Ureter (tissue), 1 donor: Measurements from ENCODE around the gene TMA7. TPM values are rescaled to one million over a fixed set of nuclear protein-coding genes. Genes with fewer than 3 reads are reported as not detected.

ENCODE experiments used
- DNase-seq: peaks from one replicate; pipeline ENCODE4 v3.0.0-alpha.2; 2020; ENCODE audit warnings: low spot score
- total RNA-seq: library from RNA; stranded (reverse); gene quantifications from one replicate; pipeline ENCODE4 v1.2.4, GENCODE V29; 2023
- donor health status: DM: yes; HTN: yes; CAD: no.

The TMA7 gene
- total RNA-seq, 1 donor from 2014 or later = 237 TPM

DNA sequence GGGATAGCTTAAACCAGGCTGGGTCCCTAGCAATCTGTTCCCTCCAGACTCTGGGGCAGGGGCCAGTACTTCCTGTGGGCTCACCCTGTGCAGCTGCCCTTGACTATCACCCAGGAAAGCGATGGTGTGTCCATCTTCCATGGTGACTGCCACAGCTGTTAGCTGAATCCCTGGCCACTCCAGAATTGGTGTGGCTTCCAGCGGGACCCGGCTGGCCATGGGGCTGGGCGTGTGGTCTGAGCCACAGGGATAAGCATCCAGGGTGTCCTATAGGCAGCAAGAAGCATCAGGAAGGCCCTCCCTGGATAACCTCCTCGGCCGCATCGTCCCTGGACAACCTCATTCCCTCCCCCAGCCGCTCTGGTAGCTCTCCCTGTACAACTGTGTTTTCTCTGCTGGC is 17.4 kb upstream of the TMA7 start:
- no peak for DNase-seq

DNA sequence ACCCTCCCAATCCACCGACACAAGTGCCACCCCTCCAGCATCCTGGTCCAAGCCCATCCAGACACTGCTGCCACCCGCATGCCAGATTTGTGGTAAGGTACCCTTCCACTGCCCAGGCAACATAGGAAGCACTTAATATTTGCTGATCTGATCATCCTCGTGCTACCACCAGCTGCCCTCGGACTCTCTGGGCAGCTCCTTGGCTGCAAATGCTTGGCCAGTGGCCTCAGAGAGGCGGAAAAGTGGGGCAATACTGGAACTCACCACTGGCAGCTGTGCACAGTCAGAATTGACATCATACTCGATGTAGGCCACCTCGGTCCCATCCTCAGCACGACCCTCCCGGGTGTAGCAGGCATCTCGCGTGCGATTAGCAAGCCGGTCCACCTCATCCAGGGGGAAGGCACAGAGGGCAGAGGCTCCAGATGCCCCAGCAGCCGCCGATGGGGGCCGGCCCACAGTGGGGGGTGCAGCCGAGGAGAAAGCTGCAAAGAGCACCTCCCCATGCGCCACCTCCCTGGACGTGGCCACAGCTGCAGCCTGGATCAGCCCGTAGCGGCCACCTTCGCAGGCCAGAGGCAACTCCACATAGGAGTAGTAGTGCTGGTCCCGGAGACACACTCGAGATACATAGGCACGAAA is 16.7 kb upstream of the TMA7 start:
- no peak for DNase-seq

DNA sequence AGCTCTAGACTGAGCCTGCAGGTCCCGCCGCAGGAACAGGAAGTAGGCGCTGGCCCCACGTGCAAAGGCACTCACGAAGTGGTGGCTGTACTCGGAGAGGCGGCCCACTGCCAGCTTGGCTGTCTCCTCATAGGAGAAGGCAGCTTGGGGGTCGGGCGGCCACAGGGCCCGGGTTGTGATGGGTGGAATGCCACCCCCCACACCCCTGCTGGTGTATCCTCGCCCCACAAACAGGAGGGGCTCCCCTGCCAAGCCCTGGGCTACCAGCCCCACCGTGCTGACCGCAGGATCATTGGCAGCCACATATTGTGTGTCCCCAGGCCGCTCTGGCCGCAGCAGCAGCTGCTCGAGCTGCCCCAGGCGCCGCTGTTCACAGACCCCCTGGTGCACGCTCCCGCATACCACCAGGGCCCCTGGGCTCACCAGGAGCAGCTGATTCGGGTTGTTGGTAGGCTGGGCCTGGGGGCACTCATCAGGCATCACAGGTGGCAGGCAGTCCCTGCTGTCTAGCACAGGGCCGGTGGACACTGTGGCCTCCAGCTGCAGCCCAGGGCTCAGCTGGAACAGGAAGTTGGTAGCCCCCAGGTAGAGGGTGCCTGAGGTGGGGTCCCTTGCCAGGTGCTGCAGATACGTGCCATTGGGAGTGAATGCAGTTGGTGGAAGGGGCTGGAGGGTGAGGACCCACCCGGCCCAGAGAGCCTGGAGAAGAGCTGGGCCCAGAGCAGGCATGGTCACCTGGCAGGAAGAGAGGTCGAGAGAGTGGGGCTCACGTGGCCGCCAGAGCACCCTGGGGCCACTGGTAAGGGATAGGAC is 16.0 kb upstream of the TMA7 start:
- no peak for DNase-seq

DNA sequence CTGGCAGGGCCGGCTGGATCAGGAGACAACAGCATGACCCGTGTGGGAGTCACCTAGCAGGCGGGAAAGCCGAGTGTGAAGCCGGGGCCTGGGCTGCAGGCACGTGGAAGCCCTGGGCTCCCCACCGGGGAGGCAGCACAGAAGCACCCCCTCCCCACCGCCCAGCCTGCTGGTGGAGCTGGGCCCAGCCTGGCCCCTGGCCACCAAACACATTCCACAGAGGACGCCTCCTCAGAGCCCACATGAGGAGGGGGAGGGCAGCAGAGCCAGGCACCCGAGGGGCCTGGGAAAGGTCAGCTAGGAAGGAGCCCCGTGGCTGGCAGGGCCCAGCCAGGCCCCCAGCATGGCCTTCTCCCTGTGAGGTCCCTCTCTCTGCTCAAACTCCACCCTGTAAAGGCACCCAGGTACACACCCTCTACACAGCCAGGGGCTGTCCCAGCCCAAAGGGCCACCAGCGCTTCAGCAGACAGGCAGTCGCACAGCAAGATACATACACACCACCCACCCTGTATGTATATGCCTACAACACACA is 14.7 kb upstream of the TMA7 start:
- DNase-seq = no peak

DNA sequence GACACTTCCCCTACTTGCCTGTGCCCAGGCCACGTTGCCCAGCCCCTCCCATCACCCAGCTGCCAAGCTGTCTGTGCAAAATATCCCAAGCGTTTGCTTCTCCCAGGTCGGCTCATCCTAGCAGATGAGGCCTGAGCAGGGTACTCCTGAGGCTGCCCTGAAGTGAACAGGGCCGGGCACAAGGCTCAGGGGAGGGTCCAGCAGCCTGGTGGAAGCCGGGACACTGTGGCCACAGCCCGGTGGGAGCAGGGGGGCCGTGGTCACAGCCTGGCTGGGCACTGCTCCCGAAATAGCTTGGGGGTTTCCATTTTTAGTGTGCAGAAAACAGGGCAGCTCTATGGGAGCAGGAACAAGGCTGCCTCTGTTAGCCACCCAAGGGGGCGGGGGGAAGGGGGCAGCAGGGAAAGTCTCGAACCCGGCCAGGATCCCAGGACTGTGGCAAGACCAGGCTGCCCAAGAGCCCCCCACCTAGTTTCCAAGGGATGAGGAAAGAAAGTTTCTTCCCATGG is 13.6 kb upstream of the TMA7 start:
- no peak for DNase-seq

DNA sequence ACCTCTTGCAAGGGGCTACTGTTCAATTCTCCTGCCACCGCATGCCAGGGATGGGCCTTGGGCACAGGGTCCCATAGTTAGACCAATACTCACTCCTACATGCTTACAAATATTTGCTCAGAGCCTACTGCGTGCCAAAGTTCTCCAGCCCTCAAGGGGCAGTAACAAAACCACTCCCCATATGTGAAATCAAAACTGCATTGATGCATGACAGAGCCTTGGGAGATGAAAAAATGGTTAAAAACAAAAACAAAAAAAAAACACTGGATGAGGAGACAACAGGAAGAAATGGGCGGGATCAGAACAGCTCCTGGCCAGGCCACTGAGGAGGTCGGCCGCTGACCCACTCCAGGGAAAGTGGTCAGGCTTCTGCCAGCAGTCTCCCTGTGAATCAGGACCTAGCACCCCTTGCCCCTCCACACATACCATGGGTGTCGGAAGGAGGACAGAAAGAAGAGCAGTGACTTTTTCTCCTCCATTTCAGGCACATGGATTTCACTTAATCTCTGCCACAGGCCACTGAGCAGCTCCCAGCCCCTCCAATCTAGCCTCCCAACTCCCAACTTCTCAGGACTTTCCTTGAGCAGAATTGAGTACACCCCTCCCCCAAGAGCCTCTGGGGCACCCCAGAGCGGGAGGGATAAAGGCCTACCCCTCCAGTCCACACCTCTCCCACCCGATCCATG is 13.0 kb upstream of the TMA7 start:
- DNase-seq = no peak

DNA sequence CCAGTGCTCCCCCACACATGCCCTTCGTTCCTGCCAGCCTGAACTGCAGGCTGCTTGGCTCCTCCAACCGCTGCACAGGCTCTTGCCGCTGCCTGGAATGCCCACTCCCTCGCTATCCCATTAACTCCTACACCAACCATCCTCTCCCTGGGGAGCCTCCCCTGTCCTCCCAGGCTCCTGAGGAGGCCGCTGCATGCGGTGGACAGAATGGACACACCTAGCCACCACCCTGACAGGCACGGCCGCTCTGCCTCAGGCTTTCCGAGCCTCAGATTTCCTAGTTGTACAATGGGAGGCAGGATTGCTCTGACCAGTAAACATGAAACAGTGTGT is 12.5 kb upstream of the TMA7 start:
- no peak for DNase-seq

DNA sequence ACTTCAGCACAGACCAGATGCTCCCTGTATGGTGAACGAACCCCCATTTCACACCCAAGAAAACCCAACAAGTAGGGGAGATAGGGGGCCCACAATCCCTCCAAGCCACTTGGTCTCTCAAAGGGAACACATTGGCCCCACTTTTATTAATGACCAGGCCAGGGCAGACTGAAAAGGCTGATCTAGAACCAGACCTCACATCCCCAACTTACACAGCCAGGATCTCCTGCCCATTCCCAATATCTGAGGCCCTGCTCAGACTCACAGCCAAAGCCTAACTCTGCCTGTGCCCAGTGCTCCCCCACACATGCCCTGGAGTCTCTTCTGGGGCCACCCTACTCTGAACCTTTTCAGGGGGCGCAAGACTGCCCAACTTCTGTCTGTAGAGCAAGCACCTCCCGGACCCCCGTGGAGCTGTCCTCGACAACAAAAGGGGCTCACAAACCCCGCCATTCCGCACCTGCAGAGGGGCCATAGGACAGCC is 11.9 kb upstream of the TMA7 start:
- DNase-seq = no peak

DNA sequence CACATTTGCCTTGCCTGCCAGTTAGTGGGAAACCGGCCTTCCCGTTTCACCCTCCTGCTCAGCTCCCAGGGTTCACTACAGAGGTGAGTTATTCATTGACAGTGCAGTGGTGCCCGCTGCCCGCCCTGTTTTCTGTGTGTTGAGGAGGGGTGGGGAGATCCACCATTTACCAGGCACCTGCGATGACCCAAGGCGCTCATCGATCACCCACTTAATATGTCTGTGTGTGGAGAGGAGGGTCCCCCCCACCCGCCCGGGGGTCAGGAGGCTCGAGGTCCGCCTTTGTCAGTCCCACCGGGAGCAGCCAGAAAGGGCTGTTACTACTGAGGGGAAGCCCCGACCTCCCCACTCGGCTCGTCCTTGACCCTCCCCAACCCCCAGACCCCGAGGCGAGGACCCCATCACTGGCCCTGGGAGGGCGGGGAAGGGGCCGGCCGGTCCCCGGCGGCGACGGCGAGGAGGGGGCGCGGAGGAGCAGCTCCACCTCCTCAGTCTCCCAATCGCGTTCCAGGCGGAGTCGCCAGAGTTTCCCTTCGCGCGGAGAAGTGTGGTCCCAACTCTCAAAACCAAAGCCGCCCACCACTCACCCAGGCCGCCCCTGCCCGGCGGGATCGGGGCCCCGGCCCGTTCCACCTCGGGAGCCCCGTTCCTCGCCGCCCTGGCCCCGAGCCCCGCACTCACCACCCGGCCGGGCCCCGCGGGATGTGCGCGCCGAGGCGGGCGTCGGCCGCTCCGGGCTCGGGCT is 11.3 kb upstream of the TMA7 start:
- peak; percentile 72 for DNase-seq

DNA sequence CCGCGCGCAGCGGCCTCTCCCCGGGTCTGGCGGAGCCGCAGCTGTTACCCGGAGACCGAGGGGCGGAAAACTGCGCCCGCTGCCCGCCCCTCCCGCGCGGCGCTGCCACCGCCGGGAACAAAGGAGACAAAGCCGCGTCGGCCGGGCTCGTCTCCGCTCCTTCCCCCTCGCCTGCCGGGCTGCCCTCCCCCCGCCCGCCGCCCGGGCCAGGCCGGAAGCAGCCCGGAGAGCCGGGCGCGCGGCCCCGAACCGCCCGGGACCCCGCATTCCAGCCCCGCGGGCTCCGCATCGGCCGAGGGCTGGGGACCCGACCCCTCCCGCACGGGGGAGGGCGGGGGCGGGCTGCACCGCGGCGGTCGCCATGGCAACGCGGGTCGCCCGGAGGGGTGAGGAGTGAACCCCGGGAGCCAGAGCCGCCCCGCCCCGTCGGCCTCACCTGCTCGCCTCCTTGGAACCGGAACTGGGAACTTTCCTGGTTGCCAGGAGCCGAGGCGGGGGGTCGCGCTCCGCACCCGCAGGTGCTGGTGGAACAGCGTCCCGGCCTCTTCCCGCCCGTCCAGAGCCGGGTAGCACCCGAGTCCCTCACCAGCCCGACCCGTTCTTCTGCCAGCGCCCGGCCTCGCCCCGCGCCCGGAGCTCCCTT is 10.6 kb upstream of the TMA7 start:
- peak; percentile 83 for DNase-seq

DNA sequence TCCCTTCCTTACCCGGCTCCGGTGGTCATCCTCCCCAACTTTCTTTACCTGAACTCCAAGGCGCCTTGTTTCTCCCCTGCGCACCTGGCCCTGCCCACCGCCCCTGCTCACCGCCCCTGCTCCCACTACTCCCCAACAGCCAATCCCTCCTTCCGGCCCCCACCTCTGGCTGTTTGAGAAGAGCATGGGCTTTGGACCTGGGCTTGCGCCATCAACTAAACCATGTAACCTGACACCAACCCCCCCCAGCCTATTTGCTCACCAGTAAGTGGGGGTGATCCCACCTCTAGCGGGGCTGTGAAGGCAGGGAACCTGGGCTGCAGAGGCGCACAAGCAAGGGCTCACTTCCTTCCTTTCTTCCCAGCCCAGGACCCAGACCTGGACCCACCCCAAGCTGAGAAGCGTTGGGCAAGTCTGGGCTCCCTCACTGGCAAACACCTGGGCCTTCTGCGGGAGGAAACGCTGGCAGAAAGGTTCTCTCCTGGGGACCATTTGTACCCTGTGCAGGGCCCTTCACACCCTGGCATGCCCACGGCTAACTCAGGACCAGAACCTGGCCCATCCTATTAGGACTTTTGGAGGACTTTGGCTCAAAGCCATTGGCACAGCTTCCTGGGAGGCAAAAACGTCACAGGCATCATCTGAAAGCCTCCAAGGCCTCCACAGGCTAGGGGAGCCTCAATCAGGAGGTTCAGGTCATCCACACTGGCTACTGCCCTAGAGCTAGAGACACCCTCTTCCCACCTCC is 9.9 kb upstream of the TMA7 start, which contains the start of gene PLXNB1:
Gene PLXNB1 (minus strand): TSS at position 127 of the 748 bp plus-strand sequence. CDS start 5,475 bp downstream, outside the sequence.
- DNase-seq = peak; percentile 92

DNA sequence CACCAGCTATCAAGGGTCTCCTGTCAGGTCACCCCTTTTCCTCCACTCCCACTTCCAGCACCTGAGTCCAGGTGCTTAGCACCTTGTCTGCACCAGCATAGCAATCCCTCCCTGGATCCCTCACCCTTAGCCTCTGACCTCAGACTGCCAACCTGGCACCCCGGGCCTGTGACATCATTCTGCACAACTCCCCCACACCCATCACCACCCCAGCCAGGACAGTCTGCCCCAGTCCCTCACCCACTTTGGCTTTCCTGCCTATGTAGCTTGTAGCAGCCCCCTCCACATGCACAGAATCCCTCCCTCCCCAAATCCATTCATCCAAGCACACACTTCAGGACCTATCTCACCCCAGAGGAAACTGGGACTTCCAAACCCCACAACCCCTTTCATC is 9.4 kb upstream of the TMA7 start:
- DNase-seq = no peak

DNA sequence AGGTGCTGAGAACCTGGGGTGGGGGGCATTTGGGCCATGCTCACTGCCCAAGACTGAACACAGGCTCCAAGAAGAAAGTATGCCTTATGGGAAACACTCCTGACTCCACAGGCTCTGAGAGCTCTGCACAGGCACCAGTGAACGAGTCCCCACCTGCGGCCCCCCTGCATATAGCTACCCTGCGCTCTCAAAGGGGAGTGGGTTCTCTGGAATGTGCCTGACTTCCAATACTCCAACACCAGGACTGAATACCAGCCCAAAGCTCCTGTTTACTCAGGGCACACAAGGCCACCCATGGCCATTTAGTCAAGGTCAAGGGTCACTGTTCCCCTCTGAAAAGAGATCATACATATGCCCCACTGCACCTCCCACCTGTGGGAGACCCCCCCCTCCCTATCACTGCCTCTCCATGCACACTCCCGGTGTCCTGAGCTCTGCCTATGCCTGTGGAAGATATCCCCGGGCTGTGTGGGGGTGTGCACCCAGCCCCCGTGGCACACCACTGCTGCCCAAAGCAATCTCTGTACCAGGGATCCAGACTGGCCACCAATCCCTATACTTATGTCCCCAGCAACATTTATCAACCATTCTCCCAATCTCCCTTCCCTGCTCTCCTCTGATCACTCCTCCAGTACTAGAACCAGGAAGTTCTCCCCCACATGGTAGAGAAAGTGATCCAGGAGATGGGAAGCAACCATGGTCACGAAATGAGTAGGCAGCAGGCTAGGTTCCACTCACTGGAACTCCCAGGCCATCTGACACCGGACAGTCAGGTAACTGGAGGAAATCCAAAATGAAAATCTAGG is 8.6 kb upstream of the TMA7 start:
- no peak for DNase-seq

DNA sequence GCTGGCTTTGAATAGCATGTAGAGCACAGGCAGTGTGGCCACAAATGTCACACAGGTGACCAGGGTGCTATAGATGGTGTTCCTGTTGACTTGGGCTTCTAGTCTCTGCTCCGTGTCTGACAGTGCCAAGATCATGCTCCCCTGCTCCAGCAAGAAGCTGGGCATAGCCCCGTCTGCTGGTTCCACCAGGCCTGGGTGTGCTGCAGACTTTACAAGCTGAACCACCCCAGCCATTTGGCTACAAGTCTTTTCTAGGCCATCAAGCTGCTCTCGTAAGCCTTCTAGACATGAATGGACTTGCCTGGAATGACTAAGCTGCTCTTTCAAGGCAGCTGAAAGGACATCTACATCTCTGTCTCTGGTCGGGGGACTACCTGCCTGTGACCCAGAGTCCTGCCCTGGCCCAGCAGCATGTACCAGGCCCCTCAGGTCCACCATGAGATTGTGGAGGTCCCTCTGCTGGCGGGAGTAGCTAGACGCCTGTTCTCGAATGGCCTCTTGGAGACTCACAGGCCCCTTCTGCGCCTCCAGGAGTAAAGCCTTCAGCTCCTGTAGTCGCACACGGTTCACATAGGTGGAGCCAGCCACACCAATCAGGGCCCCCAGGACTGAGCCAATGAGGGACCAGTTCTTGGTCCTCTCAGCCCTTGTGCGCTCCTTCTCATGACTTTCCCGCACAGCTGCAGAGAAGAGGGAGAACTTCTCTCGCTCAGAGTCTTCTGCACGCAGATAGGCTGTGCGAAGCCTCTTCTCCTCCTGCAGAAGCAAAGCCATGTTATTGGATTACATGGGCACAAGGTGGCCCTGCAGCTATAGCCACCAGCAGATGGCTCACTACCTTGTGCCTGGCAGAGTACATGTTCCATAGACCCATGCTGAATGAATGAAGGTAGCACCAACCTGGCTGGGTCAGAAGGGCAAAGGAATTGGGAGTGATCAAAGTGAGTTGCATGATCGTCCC is 7.4 kb upstream of the TMA7 start:
- no peak for DNase-seq

DNA sequence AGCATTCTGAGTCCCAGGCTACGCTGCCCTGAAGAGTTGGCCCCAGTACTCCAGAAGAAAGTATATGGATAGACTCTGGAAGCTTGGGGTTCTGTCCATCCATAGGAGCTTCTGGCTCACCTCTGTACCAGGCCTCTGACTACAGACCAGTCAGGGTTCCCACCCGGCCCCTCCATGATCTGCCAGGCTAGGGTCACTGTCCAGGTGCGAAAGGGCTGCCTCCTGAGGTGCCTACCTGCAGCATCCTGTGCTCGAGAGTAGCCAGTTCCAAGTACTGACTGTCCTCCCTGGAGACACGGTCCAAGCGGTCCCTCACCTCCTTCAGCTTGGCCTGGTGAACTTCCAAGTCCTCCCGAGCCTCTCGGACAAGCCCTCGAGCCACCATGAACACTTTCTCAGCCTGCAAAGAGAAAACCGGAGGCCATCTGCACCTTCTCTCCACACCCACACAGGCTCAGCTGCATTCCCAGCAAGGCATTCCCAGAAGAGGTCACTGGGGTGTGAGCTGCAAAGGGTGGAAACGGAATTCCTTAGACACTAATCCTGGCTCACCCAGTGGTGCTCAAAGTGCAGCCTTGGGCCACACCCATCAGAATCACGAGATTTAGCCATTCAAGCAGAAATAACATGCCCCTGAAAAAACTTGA is 6.5 kb upstream of the TMA7 start:
- DNase-seq = no peak

DNA sequence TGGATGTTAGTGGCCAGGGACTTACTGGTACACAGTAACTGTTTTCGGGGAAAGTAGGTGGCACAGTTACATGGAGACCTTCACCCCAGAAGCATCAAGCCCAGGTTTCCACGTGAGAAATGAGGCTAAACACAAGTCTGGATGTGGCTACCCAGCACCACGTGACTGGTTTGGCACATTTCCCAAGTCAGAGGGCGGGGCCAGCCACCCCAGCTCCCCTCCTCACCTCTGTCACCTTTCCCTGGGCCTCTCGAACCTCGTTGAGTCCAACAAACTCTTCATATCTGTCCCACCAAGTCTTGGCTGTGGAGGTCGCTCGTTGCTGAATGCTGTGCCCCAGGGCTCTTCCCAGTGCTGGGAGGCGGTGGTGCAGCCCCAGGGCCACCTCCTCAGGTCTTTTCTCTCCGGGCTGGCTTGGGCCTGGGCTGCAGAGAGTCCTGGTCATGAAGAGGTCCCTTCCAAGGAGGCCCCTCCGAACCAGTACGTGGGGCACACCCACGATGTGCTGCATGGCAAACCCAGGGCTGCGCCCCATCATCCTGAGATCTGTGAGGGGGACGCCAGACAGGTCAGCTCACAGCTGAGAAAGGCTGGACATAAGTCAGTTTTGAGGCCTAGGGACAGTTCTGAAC is 5.3 kb upstream of the TMA7 start:
- peak; percentile 48 for DNase-seq

DNA sequence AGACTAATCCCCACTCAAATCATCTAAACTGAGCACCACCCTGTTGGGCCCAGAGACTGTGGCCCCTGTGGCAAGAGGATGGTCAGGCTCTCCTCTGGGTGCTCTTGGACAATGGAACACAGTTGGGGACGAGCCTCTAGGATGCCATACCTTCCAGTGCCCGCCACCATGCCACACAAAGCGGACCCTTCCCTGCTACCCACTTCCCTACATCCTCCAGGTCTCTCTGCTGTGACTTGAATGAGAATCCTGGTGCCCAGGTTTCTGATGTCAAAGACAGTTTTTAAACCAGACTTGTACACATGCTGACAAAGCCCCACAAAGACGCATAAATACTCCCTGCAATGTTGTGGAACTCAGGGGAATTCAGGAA is 4.8 kb upstream of the TMA7 start:
- no peak for DNase-seq
